ENCODE results near the gene VDR. TPM values are rescaled to one million over a fixed set of nuclear protein-coding genes. Genes with fewer than 3 reads are reported as not detected.

VDR gene
- total and polyA plus RNA-seq, 10 donors, result 0.70 to 10.5 (median 5.7) TPM

DNA sequence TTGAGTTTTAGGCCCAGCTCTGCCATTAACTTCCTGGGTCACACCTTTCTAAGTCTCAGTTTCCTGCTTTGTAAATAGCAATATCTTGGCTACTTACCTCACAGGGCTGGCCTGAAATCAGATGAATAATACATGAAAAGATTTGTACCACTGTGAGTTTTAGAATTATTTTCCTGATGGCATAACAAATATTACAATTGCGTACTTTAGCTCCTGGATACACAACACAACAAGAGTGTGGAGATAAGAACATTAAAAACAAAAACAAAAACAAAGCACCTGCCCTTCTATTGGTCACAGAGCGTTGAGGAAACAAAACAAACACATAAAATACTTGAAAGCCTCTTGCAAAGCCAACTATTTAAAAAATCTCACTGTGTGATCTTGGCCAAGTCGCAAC, 80.2 kb downstream of the VDR start:
- H3K4me3 ChIP-seq, result no peak overlapping the region
- no peak for TF ChIP-seq POLR2AphosphoS5 (IDR thresholded peaks at IDR 0.05)
- TF ChIP-seq POLR2A (IDR thresholded peaks at IDR 0.05), result no peak
- TF ChIP-seq, protein P1, sequence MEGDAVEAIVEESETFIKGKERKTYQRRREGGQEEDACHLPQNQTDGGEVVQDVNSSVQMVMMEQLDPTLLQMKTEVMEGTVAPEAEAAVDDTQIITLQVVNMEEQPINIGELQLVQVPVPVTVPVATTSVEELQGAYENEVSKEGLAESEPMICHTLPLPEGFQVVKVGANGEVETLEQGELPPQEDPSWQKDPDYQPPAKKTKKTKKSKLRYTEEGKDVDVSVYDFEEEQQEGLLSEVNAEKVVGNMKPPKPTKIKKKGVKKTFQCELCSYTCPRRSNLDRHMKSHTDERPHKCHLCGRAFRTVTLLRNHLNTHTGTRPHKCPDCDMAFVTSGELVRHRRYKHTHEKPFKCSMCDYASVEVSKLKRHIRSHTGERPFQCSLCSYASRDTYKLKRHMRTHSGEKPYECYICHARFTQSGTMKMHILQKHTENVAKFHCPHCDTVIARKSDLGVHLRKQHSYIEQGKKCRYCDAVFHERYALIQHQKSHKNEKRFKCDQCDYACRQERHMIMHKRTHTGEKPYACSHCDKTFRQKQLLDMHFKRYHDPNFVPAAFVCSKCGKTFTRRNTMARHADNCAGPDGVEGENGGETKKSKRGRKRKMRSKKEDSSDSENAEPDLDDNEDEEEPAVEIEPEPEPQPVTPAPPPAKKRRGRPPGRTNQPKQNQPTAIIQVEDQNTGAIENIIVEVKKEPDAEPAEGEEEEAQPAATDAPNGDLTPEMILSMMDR (IDR thresholded peaks at IDR 0.05 in 8 of 11, conservative IDR thresholded peaks at IDR 0.05 in 3 of 11), result no peak
- WGBS, 5 donors, result 88 to 94% (median 90%) methylated on average over 3 of the region's 3 CpGs
- peaks cover 40 to 97% (median 76%) of the 10 kb centered on the region in 6 donors for H3K4me1 ChIP-seq
- no peaks in the 10 kb centered on the region for H3K9me3 ChIP-seq
- peak overlapping the region in 7 of 8 donors; percentile 20 to 98 (median 55) for H3K27ac ChIP-seq
- DNase-seq, result no peak
- intact Hi-C loops (cut with DNase I; ENCODE audit: low total_unique reads), result no loop called here
- no peaks in the 10 kb centered on the region for H3K27me3 ChIP-seq (replicated peaks in 1 of 7)
- no peaks in the 10 kb centered on the region for H3K36me3 ChIP-seq

DNA sequence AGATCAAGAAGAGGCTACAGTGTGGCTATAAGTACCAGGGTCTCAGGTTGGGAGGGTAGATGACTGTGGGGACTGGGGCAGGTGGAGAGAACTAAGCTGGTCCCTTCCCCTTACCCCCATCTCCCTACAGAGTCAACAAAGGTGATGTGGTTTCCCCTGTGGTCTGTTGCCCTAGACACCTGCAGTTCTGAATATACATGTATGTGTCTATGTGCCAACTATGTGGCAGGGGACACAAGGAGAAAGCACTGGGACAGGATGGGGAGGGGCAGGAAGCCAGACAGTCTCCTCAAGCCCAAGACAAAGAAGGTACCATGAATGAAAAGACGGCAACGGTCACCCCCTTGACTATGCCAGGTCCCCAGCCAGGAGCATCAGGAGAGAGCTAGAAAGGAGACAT, 80.6 kb downstream of the VDR start:
- Histone ChIP-seq H3K4me3 (no peak overlapping the region), H3K4me1 (peaks cover 39 to 93% (median 72%) of the 10 kb centered on the region in 6 donors), H3K9me3 (no peaks in the 10 kb centered on the region), H3K36me3 (no peaks in the 10 kb centered on the region), H3K27me3 (replicated peaks in 1 of 7) (no peaks in the 10 kb centered on the region), H3K27ac (peak overlapping the region in 7 of 8 donors; percentile 20 to 98 (median 55))
- intact Hi-C loops (cut with DNase I; ENCODE audit: low total_unique reads), result no loop called here
- no peak for DNase-seq
- 56 to 88% (median 65%) methylated on average over 2 of the region's 2 CpGs for WGBS, 5 donors
- no peak for TF ChIP-seq POLR2AphosphoS5 (IDR thresholded peaks at IDR 0.05)
- TF ChIP-seq, protein P1 (IDR thresholded peaks at IDR 0.05 in 8 of 11, conservative IDR thresholded peaks at IDR 0.05 in 3 of 11), result no peak
- no peak for TF ChIP-seq POLR2A (IDR thresholded peaks at IDR 0.05)

DNA sequence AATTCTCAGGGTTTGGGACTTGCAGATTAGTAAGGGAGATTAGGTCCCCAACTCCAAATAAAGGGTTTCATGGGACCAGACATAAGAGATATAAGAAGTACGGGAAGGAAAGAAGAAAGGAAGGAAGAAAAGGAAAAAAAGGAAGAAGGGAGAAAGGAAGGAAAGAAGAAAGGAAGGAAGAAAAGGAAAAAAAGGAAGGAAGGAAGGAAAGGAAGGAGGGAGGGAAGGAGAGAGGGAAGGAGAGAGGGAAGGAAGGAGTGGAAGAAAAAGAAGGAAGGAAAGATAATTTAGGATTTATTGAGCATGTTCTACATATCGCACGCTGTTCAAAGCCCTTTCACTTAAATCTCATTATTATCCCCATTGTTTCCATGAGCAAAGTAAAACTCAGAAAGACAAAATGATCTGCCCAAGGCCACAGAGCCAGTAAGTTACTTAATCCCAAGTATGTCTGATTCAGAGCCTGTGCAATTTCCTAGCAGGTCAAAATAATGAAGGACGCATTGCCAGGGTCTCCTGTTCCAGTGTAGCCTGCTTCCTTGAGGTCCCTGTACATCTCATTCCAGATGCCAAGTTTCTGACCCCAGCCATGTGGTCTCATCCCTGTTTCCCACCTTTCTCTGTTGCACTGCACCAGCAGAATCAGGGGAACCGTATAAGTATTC, 81.2 kb downstream of the VDR start:
- no peaks in the 10 kb centered on the region for H3K9me3 ChIP-seq
- no peaks in the 10 kb centered on the region for H3K36me3 ChIP-seq
- TF ChIP-seq POLR2AphosphoS5 (IDR thresholded peaks at IDR 0.05) (no peak), POLR2A (IDR thresholded peaks at IDR 0.05) (no peak)
- TF ChIP-seq, protein P1 (IDR thresholded peaks at IDR 0.05 in 8 of 11, conservative IDR thresholded peaks at IDR 0.05 in 3 of 11), result no peak
- peaks cover 36 to 93% (median 68%) of the 10 kb centered on the region in 6 donors for H3K4me1 ChIP-seq
- intact Hi-C loops (cut with DNase I; ENCODE audit: low total_unique reads), result no loop called here
- H3K27ac ChIP-seq, result peak overlapping the region in 6 of 8 donors; percentile 20 to 98 (median 76)
- WGBS, 5 donors, result 77 to 90% (median 85%) methylated on average over 5 of the region's 5 CpGs
- no peaks in the 10 kb centered on the region for H3K27me3 ChIP-seq (replicated peaks in 1 of 7)
- DNase-seq, result no peak
- H3K4me3 ChIP-seq, result no peak overlapping the region

DNA sequence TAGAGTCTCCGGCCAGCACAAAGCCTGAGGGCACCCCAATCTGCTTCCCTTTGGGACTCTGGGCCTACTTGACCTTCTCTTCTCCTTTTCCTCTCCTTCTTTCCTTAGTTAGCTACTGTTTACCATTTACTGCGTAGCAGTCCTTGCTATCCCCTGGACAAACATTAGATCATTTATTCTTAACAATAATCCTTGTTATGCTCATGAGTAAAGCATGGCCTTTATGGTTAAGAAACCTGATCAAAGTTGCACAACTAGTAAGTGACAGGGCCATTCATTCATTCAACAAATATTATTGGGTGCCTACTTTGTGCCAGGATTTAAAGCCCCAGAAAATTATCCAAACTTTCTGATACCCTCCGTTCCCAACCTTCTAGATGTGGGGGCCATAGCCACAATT, 81.9 kb downstream of the VDR start:
- intact Hi-C loops (cut with DNase I; ENCODE audit: low total_unique reads), result no loop called here
- H3K27ac ChIP-seq, result peak overlapping the region in 6 of 8 donors; percentile 3 to 98 (median 96)
- no peak for TF ChIP-seq POLR2A (IDR thresholded peaks at IDR 0.05)
- TF ChIP-seq POLR2AphosphoS5 (IDR thresholded peaks at IDR 0.05), result no peak
- TF ChIP-seq, protein P1 (IDR thresholded peaks at IDR 0.05 in 8 of 11, conservative IDR thresholded peaks at IDR 0.05 in 3 of 11), result no peak
- DNase-seq, result no peak
- H3K36me3 ChIP-seq, result no peaks in the 10 kb centered on the region
- H3K27me3 ChIP-seq (replicated peaks in 1 of 7), result no peaks in the 10 kb centered on the region
- H3K9me3 ChIP-seq, result no peaks in the 10 kb centered on the region
- WGBS, 5 donors, result 88 to 93% (median 90%) methylated on average over 3 of the region's 3 CpGs
- peaks cover 37 to 93% (median 68%) of the 10 kb centered on the region in 6 donors for H3K4me1 ChIP-seq
- no peak overlapping the region for H3K4me3 ChIP-seq

All from spleen (tissue), 11 donors.